H9 (cell line): Measurements from ENCODE around the gene DES. TPM values are rescaled to one million over a fixed set of nuclear protein-coding genes. Genes with fewer than 3 reads are reported as not detected.

ENCODE experiments used
- DNase-seq: peaks from one replicate; pipeline ENCODE4 v3.0.0-alpha.2; 2017
- H2AFZ ChIP-seq: one replicate; pipeline ENCODE4 v1.6.1; 2013; ENCODE audit warnings: mild to moderate bottlenecking, low read length, control low read depth, moderate library complexity
- H2AK5ac ChIP-seq: 2 replicates; pipeline ENCODE4 v1.6.1; 2013; ENCODE audit warnings: low read length, control low read depth, mixed read lengths; ENCODE audit not compliant: insufficient read length
- H2BK120ac ChIP-seq: one replicate; pipeline ENCODE4 v1.6.1; 2013; ENCODE audit warnings: low read depth, mild to moderate bottlenecking, low read length, control low read depth, inconsistent platforms; ENCODE audit not compliant: poor library complexity, severe bottlenecking
- H2BK12ac ChIP-seq: 2 replicates; pipeline ENCODE4 v1.6.1; 2013; ENCODE audit warnings: low read length, control low read depth, mixed read lengths, low read depth; ENCODE audit not compliant: insufficient read length
- H2BK15ac ChIP-seq: 2 replicates; pipeline ENCODE4 v1.6.1; 2013; ENCODE audit warnings: low read depth, low read length, control low read depth
- H2BK20ac ChIP-seq: one replicate; pipeline ENCODE4 v1.6.1; 2013; ENCODE audit warnings: low read depth, mild to moderate bottlenecking, low read length, control low read depth, inconsistent platforms; ENCODE audit not compliant: poor library complexity, severe bottlenecking
- H2BK5ac ChIP-seq: 2 replicates; pipeline ENCODE4 v1.6.1; 2013; ENCODE audit warnings: low read length, control low read depth, mixed read lengths; ENCODE audit not compliant: insufficient read length
- H3K14ac ChIP-seq: 2 replicates; pipeline ENCODE4 v1.6.1; 2013; ENCODE audit warnings: low read length, control low read depth; ENCODE audit not compliant: insufficient read depth
- H3K18ac ChIP-seq: 2 replicates; pipeline ENCODE4 v1.6.1; 2013; ENCODE audit warnings: low read depth, mild to moderate bottlenecking, mixed read lengths, low read length, control low read depth; ENCODE audit not compliant: insufficient read length
- H3K23ac ChIP-seq: 2 replicates; pipeline ENCODE4 v1.6.1; 2013; ENCODE audit warnings: low read length, control low read depth, mixed read lengths, low read depth; ENCODE audit not compliant: insufficient read length
- H3K23me2 ChIP-seq: 2 replicates; pipeline ENCODE4 v1.6.1; 2013; ENCODE audit warnings: low read depth, mild to moderate bottlenecking, mixed read lengths, low read length, control low read depth; ENCODE audit not compliant: insufficient read length, poor library complexity, severe bottlenecking
- H3K27ac ChIP-seq: 2 replicates; pipeline ENCODE4 v1.5.1; 2013; ENCODE audit warnings: low read length, control low read depth, mixed read lengths, low read depth; ENCODE audit not compliant: insufficient read length
- H3K27me3 ChIP-seq: 2 replicates; pipeline ENCODE4 v1.6.1; 2013; ENCODE audit warnings: low read length, control low read depth, inconsistent platforms; ENCODE audit not compliant: insufficient read depth
- H3K4ac ChIP-seq: 2 replicates; pipeline ENCODE4 v1.6.1; 2013; ENCODE audit warnings: low read depth, mild to moderate bottlenecking, control low read depth, inconsistent platforms, low read length, moderate library complexity
- H3K4me1 ChIP-seq: 2 replicates; pipeline ENCODE4 v1.6.1; 2013; ENCODE audit warnings: low read length, control low read depth, inconsistent platforms; ENCODE audit not compliant: insufficient read depth
- H3K4me2 ChIP-seq: 2 replicates; pipeline ENCODE4 v1.6.1; 2013; ENCODE audit warnings: low read length, control low read depth, mixed read lengths; ENCODE audit not compliant: insufficient read length, insufficient read depth
- H3K56ac ChIP-seq: 2 replicates; pipeline ENCODE4 v1.6.1; 2013; ENCODE audit warnings: low read depth, mild to moderate bottlenecking, mixed read lengths, low read length, control low read depth; ENCODE audit not compliant: insufficient read length
- H3K79me1 ChIP-seq: 2 replicates; pipeline ENCODE4 v1.6.1; 2013; ENCODE audit warnings: low read depth, mild to moderate bottlenecking, moderate library complexity, low read length, control low read depth, inconsistent platforms; ENCODE audit not compliant: insufficient read depth, poor library complexity, severe bottlenecking
- H3K79me2 ChIP-seq: 2 replicates; pipeline ENCODE4 v1.6.1; 2013; ENCODE audit warnings: low read length, control low read depth, inconsistent platforms; ENCODE audit not compliant: insufficient read depth
- H3K9ac ChIP-seq: 2 replicates; pipeline ENCODE4 v1.6.1; 2013; ENCODE audit warnings: low read length, control low read depth, mixed read lengths; ENCODE audit not compliant: insufficient read length; ENCODE audit errors: extremely low read depth
- H3K9me3 ChIP-seq: one replicate; pipeline ENCODE4 v1.6.1; 2013; ENCODE audit warnings: low read depth, low read length, inconsistent platforms; ENCODE audit not compliant: control insufficient read depth
- H3T11ph ChIP-seq: one replicate; pipeline ENCODE4 v1.6.1; 2013; ENCODE audit warnings: mild to moderate bottlenecking, low read length, control low read depth, inconsistent platforms
- H4K20me1 ChIP-seq: one replicate; pipeline ENCODE4 v1.6.1; 2013; ENCODE audit not compliant: control insufficient read depth, insufficient read length, insufficient read depth
- H4K5ac ChIP-seq: 2 replicates; pipeline ENCODE4 v1.6.1; 2013; ENCODE audit warnings: low read depth, mild to moderate bottlenecking, mixed read lengths, low read length, control low read depth; ENCODE audit not compliant: insufficient read length
- H4K8ac ChIP-seq: replicated peaks from 2 replicates; pipeline ENCODE4 v1.6.1; 2013; ENCODE audit warnings: low read length, control low read depth, mixed read lengths, low read depth; ENCODE audit not compliant: insufficient read length
- H4K91ac ChIP-seq: 2 replicates; pipeline ENCODE4 v1.6.1; 2013; ENCODE audit warnings: low read depth, mild to moderate bottlenecking, moderate library complexity, mixed read lengths, low read length, control low read depth; ENCODE audit not compliant: insufficient read length
- H3K27ac Mint-ChIP-seq, 3 experiments: 2 replicates in 2 of 3; 3 replicates in 1 of 3; pipeline ENCODE4 v1.8.0; 2020 to 2021; ENCODE audit warnings: mixed read lengths in 3 of 3, mild to moderate bottlenecking in 1 of 3, moderate library complexity in 1 of 3
- H3K27me3 Mint-ChIP-seq: 2 replicates; pipeline ENCODE4 v1.8.0; 2021; ENCODE audit warnings: low read depth, mild to moderate bottlenecking, moderate library complexity, mixed read lengths
- H3K36me3 Mint-ChIP-seq, 3 experiments: 2 replicates in 2 of 3; 3 replicates in 1 of 3; pipeline ENCODE4 v1.8.0; 2020 to 2021; ENCODE audit warnings: low read depth in 3 of 3, mixed read lengths in 3 of 3; ENCODE audit not compliant: insufficient read depth in 1 of 3
- H3K4me1 Mint-ChIP-seq, 2 experiments: 2 replicates each; pipeline ENCODE4 v1.8.0; 2020; ENCODE audit warnings: mixed read lengths in 2 of 2
- H3K4me3 Mint-ChIP-seq, 2 experiments: 2 replicates in 1 of 2; 3 replicates in 1 of 2; pipeline ENCODE4 v1.8.0; 2020 to 2021; ENCODE audit warnings: mild to moderate bottlenecking in 2 of 2, mixed read lengths in 2 of 2, moderate library complexity in 1 of 2
- H3K9me3 Mint-ChIP-seq, 2 experiments: 2 replicates in 1 of 2; 3 replicates in 1 of 2; pipeline ENCODE4 v1.8.0; 2020; ENCODE audit warnings: mild to moderate bottlenecking in 2 of 2, mixed read lengths in 2 of 2, moderate library complexity in 1 of 2
- CTCF ChIP-seq: fragments of 200-600 bp; sonication (generic); conservative IDR thresholded peaks from 3 replicates; pipeline ENCODE4 v1.8.0; 2021; ENCODE audit warnings: antibody characterized with exemption, mild to moderate bottlenecking
- WGBS: extraction: QIAGEN DNeasy Blood & Tissue Kit; methylation state at CpG from one replicate; pipeline ENCODE4 v1.1.7; 2013; ENCODE audit warnings: missing lambda C conversion rate, low lambda C conversion rate, mixed read lengths; ENCODE audit not compliant: insufficient read length; ENCODE audit errors: extremely low coverage; 5-methylcytosine and 5-hydroxymethylcytosine counted together
- total RNA-seq: library from RNA; stranded (reverse); gene quantifications from 2 replicates; pipeline ENCODE4 v1.2.1, GENCODE V29; 2021

The DES gene
- total RNA-seq, 1 experiment from 2014 or later: 4.6 TPM

GRCh38 chr2:219446689-219447088 is 28.5 kb downstream of the DES start:
- no peak overlapping the region for H3K4me2 ChIP-seq
- no peak overlapping the region for H3K4ac ChIP-seq

More at GRCh38 chr2:219446689-219447088, 28.5 kb downstream of the DES start:
- Histone ChIP-seq H3K27ac (no peak overlapping the region), H4K91ac (no peak overlapping the region), H3K9ac (no peak overlapping the region), H3T11ph (no peak overlapping the region), H2BK120ac (no peak overlapping the region), H3K79me2 (no peaks in the 10 kb centered on the region), H3K14ac (no peak overlapping the region), H3K79me1 (no peaks in the 10 kb centered on the region), H4K5ac (no peak overlapping the region), H3K56ac (no peak overlapping the region), H2BK5ac (no peak overlapping the region), H2AK5ac (no peak overlapping the region), H3K4me1 (no peaks in the 10 kb centered on the region; the same call in 1 of the 2 replicates), H3K23me2 (peaks cover 4% of the 10 kb centered on the region), H3K27me3 (no peaks in the 10 kb centered on the region; the same call in 1 of the 2 replicates), H2BK20ac (no peak overlapping the region), H2AFZ (no peak overlapping the region), H2BK15ac (no peak overlapping the region), H4K8ac (no peak overlapping the region), H3K18ac (no peak overlapping the region), H4K20me1 (peaks cover 3% of the 10 kb centered on the region), H2BK12ac (no peak overlapping the region), H3K9me3 (no peaks in the 10 kb centered on the region), H3K23ac (no peak overlapping the region)
- DNase-seq: no peak
- TF ChIP-seq CTCF: no peak
- Mint-ChIP-seq H3K4me3 (no peak overlapping the region), H3K4me1 (peaks cover 23 to 37% of the 10 kb centered on the region in 2 experiments), H3K27ac (no peak overlapping the region), H3K27me3 (peaks cover 54% of the 10 kb centered on the region), H3K9me3 (no peaks in the 10 kb centered on the region), H3K36me3 (peaks cover 5 to 12% (median 8%) of the 10 kb centered on the region in 3 experiments; a peak in 6 of 7 replicates)
- WGBS: no CpG with 5 or more reads among the region's 1 CpG
